Activated CD8-positive, alpha-beta T cell treated with anti-CD3 and anti-CD28 coated beads for 36 hours (primary cell): ENCODE data around the gene TET2. TPM values are rescaled to one million over a fixed set of nuclear protein-coding genes. Genes with fewer than 3 reads are reported as not detected.

Source experiments
- ATAC-seq: fragments of 200-7000 bp; cut with Tn5 transposase; one replicate; pipeline ENCODE4 v1.10.0; 2021; ENCODE audit warnings: mild to moderate bottlenecking, moderate library complexity
- CTCF ChIA-PET: fragments of 350-600 bp; sonication (Branson Sonifier 250); formaldehyde crosslinking; loops from one replicate; lab custom pipeline; 2021; ENCODE audit warnings: antibody characterized with exemption; lab: Charles Lee
- POLR2A ChIA-PET: fragments of 350-600 bp; sonication (Branson Sonifier 250); formaldehyde crosslinking; loops from one replicate; lab custom pipeline; 2021; ENCODE audit warnings: antibody characterized with exemption; lab: Charles Lee
- DNase-seq: peaks from one replicate; pipeline ENCODE4 v3.0.0-alpha.2; 2020
- H3K27ac Mint-ChIP-seq: one replicate; pipeline ENCODE4 v1.8.0; 2021; ENCODE audit warnings: mild to moderate bottlenecking, mixed read lengths
- H3K27me3 Mint-ChIP-seq: one replicate; pipeline ENCODE4 v1.8.0; 2021; ENCODE audit warnings: mixed read lengths
- H3K36me3 Mint-ChIP-seq: one replicate; pipeline ENCODE4 v1.8.0; 2021; ENCODE audit warnings: low read depth, mixed read lengths
- H3K4me1 Mint-ChIP-seq: one replicate; pipeline ENCODE4 v1.8.0; 2021; ENCODE audit warnings: low read depth, mixed read lengths
- H3K4me3 Mint-ChIP-seq: one replicate; pipeline ENCODE4 v1.8.0; 2021; ENCODE audit warnings: mild to moderate bottlenecking, moderate library complexity, mixed read lengths
- H3K9me3 Mint-ChIP-seq: one replicate; pipeline ENCODE4 v1.8.0; 2021; ENCODE audit warnings: mixed read lengths
- intact Hi-C: fragments of 100-400 bp; cut with micrococcal nuclease; formaldehyde crosslinking; loops from one replicate; pipeline ENCODE4 v1.10.0; 2022
- total RNA-seq, 2 experiments: library from RNA; stranded (reverse); gene quantifications; one replicate each; pipeline ENCODE4 v1.2.3, GENCODE V29; 2021
- TF ChIP-seq, protein P1 (sequence below): fragments of 200-600 bp; IDR thresholded peaks from one replicate; pipeline ENCODE4 v1.8.0; 2022; ENCODE audit warnings: antibody characterized with exemption, mild to moderate bottlenecking

Gene TET2
- total RNA-seq, 2 experiments from 2014 or later = 31.3 to 36.0 TPM

DNA sequence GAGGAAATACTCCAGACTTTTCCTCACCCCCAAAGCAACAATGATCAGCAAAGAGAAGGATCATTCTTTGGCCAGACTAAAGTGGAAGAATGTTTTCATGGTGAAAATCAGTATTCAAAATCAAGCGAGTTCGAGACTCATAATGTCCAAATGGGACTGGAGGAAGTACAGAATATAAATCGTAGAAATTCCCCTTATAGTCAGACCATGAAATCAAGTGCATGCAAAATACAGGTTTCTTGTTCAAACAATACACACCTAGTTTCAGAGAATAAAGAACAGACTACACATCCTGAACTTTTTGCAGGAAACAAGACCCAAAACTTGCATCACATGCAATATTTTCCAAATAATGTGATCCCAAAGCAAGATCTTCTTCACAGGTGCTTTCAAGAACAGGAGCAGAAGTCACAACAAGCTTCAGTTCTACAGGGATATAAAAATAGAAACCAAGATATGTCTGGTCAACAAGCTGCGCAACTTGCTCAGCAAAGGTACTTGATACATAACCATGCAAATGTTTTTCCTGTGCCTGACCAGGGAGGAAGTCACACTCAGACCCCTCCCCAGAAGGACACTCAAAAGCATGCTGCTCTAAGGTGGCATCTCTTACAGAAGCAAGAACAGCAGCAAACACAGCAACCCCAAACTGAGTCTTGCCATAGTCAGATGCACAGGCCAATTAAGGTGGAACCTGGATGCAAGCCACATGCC lies 89.7 kb downstream of the TET2 start:
- ATAC-seq (no peak), DNase-seq (no peak)
- POLR2A ChIA-PET = no interaction called here
- H3K4me3 Mint-ChIP-seq = no peak overlapping the region
- H3K9me3 Mint-ChIP-seq = no peaks in the 10 kb centered on the region
- TF ChIP-seq, protein P1, sequence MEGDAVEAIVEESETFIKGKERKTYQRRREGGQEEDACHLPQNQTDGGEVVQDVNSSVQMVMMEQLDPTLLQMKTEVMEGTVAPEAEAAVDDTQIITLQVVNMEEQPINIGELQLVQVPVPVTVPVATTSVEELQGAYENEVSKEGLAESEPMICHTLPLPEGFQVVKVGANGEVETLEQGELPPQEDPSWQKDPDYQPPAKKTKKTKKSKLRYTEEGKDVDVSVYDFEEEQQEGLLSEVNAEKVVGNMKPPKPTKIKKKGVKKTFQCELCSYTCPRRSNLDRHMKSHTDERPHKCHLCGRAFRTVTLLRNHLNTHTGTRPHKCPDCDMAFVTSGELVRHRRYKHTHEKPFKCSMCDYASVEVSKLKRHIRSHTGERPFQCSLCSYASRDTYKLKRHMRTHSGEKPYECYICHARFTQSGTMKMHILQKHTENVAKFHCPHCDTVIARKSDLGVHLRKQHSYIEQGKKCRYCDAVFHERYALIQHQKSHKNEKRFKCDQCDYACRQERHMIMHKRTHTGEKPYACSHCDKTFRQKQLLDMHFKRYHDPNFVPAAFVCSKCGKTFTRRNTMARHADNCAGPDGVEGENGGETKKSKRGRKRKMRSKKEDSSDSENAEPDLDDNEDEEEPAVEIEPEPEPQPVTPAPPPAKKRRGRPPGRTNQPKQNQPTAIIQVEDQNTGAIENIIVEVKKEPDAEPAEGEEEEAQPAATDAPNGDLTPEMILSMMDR = no peak
- intact Hi-C loops = no loop called here
- CTCF ChIA-PET = no interaction called here
- H3K36me3 Mint-ChIP-seq = peaks cover 60% of the 10 kb centered on the region
- H3K27ac Mint-ChIP-seq = no peak overlapping the region
- H3K4me1 Mint-ChIP-seq = peaks cover 13% of the 10 kb centered on the region
- no peaks in the 10 kb centered on the region for H3K27me3 Mint-ChIP-seq

DNA sequence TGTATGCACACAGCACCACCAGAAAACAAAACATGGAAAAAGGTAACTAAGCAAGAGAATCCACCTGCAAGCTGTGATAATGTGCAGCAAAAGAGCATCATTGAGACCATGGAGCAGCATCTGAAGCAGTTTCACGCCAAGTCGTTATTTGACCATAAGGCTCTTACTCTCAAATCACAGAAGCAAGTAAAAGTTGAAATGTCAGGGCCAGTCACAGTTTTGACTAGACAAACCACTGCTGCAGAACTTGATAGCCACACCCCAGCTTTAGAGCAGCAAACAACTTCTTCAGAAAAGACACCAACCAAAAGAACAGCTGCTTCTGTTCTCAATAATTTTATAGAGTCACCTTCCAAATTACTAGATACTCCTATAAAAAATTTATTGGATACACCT lies 90.2 kb downstream of the TET2 start:
- TF ChIP-seq, protein P1 = no peak
- no peak for DNase-seq
- intact Hi-C loops = no loop called here
- ATAC-seq = no peak
- no peak overlapping the region for H3K4me3 Mint-ChIP-seq
- CTCF ChIA-PET = no interaction called here
- H3K27me3 Mint-ChIP-seq = no peaks in the 10 kb centered on the region
- POLR2A ChIA-PET = no interaction called here
- peaks cover 13% of the 10 kb centered on the region for H3K4me1 Mint-ChIP-seq
- H3K9me3 Mint-ChIP-seq = no peaks in the 10 kb centered on the region
- peaks cover 61% of the 10 kb centered on the region for H3K36me3 Mint-ChIP-seq
- no peak overlapping the region for H3K27ac Mint-ChIP-seq

DNA sequence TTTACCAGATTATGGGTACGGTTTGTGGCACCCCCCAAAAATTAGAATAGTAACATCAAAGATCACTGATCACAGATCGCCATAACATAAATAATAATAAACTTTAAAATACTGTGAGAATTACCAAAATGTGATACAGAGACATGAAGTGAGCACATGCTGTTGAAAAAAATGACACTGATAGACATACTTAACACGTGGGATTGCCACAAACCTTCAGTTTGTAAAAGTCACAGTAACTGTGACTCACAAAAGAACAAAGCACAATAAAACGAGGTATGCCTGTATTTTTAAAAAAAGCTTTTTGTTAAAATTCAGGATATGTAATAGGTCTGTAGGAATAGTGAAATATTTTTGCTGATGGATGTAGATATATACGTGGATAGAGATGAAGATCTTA lies 93.4 kb downstream of the TET2 start:
- ChIA-PET CTCF (interaction anchor here (1.0 kb wide), 1 partner anchor 26 kb away, joined by 3 read pairs; no protein-coding TSS in a partner anchor), POLR2A (interaction anchor here (0.6 to 0.8 kb wide), 2 partner anchors 38 to 98 kb away, joined by 3 read pairs; no protein-coding TSS in a partner anchor)
- Mint-ChIP-seq H3K9me3 (no peaks in the 10 kb centered on the region), H3K36me3 (peaks cover 64% of the 10 kb centered on the region), H3K4me1 (peaks cover 13% of the 10 kb centered on the region), H3K4me3 (no peak overlapping the region), H3K27me3 (no peaks in the 10 kb centered on the region), H3K27ac (no peak overlapping the region)
- DNase-seq (no peak), ATAC-seq (no peak)
- TF ChIP-seq, protein P1 = no peak
- intact Hi-C loops = no loop called here

DNA sequence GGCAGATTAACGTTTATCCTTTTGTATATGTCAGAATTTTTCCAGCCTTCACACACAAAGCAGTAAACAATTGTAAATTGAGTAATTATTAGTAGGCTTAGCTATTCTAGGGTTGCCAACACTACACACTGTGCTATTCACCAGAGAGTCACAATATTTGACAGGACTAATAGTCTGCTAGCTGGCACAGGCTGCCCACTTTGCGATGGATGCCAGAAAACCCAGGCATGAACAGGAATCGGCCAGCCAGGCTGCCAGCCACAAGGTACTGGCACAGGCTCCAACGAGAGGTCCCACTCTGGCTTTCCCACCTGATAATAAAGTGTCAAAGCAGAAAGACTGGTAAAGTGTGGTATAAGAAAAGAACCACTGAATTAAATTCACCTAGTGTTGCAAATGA lies 94.8 kb downstream of the TET2 start:
- TF ChIP-seq, protein P1 = no peak
- H3K27ac Mint-ChIP-seq = no peak overlapping the region

DNA sequence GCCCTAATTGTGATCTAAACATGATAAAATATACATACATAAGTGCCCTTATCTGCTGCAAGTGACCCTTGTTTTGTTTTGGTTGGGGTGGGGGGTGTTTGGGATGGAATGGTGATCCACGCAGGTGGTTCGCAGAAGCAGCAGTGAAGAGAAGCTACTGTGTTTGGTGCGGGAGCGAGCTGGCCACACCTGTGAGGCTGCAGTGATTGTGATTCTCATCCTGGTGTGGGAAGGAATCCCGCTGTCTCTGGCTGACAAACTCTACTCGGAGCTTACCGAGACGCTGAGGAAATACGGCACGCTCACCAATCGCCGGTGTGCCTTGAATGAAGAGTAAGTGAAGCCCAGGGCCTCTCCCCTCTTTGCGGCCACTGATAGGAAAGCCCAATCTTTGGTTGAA lies 96.8 kb downstream of the TET2 start:
- Mint-ChIP-seq H3K36me3 (peaks cover 42% of the 10 kb centered on the region), H3K4me3 (no peak overlapping the region), H3K9me3 (no peaks in the 10 kb centered on the region), H3K27ac (no peak overlapping the region), H3K4me1 (peaks cover 2% of the 10 kb centered on the region), H3K27me3 (no peaks in the 10 kb centered on the region)
- DNase-seq (no peak), ATAC-seq (no peak)
- CTCF ChIA-PET = no interaction called here
- POLR2A ChIA-PET = no interaction called here
- intact Hi-C loops = no loop called here
- TF ChIP-seq, protein P1 = no peak

More for the DNA sequence above, 94.8 kb downstream of the TET2 start:
- Mint-ChIP-seq H3K9me3 (no peaks in the 10 kb centered on the region), H3K27me3 (no peaks in the 10 kb centered on the region), H3K36me3 (peaks cover 49% of the 10 kb centered on the region), H3K4me3 (no peak overlapping the region), H3K4me1 (peaks cover 3% of the 10 kb centered on the region)
- CTCF ChIA-PET = no interaction called here
- intact Hi-C loops = no loop called here
- no peak for ATAC-seq
- DNase-seq = no peak
- POLR2A ChIA-PET = no interaction called here
